Limb (tissue), 2 donors: ENCODE data around the gene GRID2.
"Not testable (repeated sequence)": the region's sequence is repeated elsewhere in the genome, so short reads cannot be mapped to it uniquely, and the experiment has no call there.

Experiments used
- DNase-seq, 2 donors: peaks; one replicate each; pipeline ENCODE4 v3.0.0-alpha.2; 2016; ENCODE audit errors: extremely low spot score in 2 of 2

GRID2 gene

DNA sequence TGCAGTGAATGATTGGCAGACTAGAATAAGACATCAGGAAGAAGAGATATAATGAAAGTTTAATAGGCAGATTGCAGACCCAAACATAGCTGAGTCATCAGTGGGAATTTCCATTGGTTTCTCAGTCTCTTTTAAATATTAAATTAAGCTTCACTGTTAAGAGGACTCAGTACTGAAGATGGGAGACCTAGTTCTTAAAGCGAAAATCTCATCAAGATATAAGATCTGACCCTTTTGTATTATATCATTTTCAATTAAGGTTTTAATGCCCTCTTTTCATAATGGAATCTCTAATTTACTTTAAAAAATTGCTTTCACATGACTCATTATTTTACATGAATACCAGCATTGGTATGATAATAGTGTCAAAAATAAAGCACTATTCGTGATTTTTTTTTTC, 1355.9 kb downstream of the GRID2 start:
- DNase-seq: no peak

DNA sequence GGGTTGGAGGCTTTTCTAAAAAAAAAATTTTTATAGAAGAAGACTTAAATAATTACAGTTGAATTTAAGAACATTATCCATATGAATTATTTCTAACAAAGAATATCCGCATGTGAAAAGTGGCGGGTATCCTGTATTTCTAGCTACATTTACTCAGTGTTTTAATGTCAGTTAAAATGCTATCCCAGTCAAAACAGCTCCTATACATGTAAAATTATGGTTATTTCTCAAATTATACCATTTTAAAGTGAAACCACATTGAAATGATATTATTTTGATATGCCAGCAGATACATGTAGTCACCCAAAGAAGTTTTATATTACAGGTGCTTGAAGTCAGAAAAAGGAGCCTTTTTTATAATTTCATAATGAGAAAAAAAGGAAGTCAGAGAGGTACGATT, 1356.3 kb downstream of the GRID2 start:
- no peak for DNase-seq

DNA sequence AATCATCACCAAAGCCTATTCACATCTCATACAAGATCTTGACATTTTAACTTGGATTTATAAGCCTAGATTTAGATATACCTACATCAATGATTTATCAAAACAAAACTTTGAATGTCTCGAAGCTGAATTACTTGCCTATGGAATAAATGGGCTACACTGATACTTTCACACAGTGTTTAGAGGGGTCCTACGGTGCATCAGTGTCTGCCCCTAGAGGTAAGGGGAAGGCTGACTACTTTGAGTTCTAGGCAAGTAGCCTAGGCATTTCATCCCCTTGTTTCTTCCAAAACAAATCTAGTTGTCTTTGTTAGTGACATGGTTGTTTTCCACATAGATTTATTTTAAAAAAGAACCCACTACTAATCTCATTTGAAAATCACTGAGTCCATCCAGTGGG, 1366.7 kb downstream of the GRID2 start:
- DNase-seq: no peak

DNA sequence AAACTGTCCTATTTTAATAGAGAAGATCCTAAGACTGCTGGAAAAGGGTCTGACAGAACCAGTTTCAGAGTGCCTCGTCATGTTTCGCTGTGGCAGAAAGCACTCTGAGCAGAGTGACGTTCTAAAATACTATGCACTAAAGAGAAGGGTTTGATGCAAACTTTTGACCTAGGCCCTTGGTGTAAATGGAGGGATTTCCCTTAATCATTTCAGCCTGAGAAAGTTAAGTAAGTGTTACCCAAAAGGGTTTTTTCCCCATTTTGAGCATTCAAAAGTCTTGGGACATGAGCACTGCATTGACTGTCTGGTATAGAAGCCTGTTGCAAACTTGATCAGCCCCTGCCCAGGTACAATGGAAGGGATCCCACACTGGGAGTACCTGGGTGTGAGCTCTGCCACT, 1367.3 kb downstream of the GRID2 start:
- no peak for DNase-seq

DNA sequence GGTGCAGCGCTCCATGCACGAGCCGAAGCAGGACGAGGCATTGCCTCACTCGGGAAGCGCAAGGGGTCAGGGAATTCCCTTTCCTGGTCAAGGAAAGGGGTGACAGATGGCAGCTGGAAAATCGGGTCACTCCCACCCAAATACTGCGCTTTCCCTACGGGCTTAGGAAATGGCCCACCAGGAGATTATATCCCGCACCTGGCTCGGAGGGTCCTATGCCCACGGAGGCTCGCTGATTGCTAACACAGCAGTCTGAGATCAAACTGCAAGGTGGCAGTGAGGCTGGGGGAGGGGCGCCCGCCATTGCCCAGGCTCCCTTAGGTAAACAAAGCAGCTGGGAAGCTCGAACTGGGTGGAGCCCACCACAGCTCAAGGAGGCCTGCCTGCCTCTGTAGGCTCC, 1373.2 kb downstream of the GRID2 start:
- DNase-seq: not testable (repeated sequence)

DNA sequence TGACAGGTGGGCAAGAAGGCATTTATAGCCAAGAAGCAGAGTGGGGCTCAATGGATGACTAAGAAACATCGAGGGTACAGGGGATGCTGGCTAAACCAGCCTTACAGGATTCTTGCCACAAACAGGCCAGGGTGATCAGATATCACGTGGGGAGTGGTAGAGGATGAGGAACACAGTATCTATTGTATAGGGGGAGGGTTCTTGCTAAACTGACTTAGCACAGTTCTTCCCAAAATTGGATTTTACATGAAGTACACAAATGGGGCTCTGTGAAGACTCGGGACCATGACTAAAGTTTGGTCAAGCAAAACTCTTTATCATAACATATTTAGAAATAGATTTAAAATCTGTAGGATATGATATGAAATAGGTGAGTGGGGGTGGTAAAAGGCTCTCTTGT, 1380.8 kb downstream of the GRID2 start:
- DNase-seq: no peak

DNA sequence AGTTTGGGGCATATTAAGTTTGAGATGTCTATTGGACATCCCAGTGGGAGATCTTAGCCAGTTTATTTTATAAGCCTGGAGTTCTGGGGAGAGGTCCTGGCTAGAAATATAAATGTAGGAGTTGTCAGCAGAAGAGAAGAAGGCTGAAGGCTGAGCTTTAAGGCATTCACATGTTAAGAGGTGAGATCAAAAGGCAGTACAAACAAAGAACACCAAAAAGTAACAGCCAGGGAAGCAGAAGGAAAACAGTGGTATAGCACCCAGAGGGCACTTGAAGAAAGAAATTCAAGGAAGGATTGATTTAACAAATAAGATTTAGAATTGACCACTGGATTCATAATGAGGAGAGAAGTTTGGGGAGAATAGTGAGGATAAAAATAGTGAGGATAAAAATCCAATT, 1383.5 kb downstream of the GRID2 start:
- no peak for DNase-seq

DNA sequence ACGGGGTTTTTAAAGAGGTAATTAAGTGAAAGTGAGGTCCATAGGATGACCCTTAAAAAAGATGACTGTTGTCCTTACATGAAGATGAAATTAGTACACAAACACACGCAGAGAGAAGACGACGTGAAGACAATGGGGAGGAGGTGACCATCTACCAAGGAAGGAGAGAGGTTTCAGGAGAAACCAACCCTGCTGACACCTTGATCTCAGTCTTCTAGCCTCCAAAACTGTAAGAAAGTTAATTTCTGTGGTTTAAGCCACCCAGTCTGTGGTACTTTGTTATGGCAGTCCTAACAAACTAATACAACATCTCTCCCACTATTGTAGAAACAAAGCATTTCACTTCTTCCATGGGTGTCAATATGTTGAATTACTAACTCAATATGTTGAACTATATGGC, 1385.2 kb downstream of the GRID2 start:
- DNase-seq: no peak

DNA sequence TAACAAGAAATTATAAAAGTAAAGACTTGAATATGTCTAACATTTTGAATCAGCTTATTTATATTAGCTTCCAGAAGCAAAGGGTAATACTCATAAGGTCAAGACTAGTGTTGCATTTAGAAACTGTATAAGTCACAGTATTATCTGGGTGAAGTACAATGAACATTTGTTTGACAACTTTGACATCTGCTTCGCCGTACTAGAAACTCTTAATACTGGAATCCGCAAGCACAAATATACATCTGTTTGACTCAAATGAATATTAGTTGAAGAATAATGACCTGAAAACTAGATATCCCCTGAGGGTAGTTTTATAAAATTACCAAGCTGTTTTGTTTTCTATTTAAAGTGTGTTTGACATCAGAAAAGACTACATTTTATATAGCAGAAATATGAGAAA, 1389.4 kb downstream of the GRID2 start:
- DNase-seq: no peak

DNA sequence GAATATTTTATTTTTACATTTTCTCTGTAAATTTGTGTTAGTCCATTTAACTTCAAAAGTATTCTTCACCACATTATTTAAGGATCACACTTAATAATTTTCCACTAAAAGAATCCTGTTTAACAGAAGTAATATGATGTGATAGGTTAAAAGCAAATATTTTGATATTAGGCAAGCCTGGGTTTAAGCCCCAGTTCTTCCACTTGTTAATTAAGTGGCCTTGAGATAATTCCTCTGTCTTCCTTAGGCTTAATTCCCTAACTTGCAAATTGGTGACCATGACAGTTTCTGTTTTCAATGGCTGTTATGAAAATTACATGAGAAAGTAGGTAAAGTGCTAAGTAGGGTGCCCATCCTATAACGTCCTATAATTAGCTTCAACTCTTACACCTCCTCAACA, 1394.9 kb downstream of the GRID2 start:
- no peak for DNase-seq

DNA sequence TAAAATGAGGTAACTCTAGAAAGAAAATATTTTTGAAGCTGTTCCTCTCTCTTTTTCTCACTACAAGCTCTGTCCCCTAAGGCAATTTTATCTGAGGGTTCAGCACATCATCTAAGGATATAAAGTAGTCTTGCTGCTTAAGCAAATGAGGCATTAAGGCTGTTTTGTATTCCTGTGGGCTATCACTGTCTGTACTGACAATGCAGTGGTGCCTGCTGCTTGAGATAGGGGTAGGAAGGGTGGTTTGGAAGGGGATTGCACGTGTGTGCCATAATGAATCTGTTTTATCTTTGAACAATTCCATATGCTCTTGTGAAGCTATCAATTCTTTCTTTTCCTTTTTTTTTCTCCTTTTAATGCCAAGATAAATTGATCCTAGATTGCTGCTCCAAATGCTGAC, 1396.8 kb downstream of the GRID2 start:
- DNase-seq: no peak

DNA sequence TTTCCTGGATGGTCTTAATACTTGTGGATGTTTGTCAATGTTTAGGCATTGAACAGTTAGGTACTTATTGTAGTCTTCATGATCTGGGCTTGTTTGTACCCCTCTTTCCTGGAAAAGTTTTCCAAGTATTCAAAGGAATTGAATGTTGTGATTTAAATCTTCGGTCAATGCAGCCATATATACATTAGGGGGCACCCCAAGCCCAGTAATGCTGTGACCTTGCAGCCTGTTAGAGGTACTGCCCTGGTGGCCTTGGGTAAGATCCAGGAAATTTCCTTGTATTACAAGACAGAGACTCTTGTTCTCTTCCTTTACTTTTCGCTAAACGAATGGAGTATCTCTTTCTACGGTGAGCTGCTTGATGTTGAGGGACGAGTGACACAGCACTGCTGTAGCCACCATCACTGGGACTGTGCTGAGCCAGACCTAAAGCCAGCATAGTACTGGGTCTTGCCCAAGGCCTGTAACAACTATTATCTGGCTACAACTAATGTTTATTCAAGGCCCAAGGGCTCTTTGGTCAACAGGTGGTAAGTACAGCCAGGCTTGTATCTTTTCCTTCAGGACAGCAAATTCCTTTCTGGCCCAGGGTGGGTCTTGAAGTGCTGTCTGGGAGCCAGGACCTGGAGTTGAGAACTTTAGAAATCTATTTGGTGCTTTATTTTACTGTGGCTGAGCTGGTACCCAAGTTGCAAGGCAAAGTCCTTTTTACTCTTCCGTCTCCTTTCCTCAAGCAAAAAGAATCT, 1406.5 kb downstream of the GRID2 start:
- no peak for DNase-seq

DNA sequence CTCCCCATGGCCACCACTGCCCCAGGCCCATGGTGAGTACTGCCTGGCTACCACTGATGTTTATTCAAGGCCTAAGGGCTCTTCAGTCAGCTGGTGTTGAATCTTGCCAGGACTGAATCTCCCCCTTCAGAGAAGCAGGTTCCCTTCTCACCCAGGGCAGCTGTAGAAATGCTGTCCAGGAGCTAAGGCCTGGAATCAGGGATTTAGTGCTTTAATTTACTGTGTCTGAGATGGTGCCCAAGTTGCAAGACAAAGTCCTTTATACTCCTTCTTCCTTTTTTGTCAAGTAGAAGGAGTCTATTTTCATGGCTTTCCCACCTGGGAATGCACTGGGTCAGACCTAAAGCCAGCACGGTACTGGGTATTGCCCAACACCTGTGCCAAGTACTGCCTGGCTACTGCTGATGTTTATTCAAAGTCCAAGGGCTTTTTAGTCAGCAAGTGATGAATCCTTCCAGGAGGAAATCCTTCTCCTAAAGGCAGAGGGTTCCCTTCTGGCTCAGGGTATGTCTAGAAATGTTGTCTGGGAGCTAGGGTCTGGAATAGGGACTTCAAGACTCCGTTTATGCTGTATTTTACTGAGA, 1407.2 kb downstream of the GRID2 start:
- no peak for DNase-seq

DNA sequence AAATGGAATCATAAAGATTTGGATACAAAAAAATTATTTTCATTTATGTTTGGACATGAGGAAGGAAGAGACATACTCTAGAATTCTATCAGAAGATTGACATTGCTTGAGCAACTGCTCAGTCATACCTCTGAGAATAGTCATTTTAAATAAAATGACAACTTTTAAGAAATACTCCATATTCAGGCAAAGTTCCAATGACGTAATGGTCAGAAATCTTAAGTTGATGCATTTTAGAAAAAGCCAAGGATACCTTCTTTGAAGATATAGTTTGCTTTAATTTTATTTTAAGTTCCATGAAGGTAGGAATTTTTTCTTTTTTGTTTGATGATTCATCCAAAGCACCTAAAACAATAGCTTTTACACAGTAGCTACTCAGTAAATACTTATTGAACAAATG, 1414.5 kb downstream of the GRID2 start:
- no peak for DNase-seq

DNA sequence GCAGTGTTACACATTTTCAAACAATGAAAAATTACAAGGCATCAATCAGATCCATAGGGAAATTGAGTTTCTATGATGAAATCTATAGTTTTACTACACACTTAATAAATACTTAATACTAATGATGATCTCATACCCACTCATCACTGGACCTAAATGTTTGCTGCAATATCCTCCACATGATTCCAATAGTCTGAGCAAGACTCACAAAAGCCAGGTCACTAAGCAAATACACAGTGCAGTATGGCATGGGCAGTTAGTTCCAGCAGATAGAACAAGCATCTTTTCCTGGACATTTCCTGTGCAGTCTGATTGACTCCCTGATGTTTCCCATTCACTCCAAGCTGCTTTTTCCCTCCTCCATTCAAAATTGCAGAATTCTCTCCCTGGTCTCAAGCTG, 1415.8 kb downstream of the GRID2 start:
- DNase-seq: no peak

DNA sequence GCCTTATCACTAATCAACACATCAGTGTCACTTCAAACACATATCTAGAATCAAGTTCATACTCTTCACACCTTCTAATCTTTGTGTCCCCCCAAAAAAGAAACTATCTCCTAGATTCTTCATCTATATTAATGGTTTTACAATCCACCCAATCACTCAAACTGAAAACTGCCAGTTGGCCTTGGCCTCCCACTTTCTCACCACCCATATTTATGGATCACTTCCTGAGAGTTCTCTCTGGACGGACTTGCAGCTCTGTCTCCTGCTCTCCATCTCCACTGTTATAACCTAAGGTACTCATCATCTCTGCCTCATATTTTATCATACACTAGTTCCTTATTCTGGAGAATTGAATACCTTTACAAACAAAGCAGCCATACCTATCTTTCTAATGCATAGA, 1418.7 kb downstream of the GRID2 start:
- DNase-seq: no peak

DNA sequence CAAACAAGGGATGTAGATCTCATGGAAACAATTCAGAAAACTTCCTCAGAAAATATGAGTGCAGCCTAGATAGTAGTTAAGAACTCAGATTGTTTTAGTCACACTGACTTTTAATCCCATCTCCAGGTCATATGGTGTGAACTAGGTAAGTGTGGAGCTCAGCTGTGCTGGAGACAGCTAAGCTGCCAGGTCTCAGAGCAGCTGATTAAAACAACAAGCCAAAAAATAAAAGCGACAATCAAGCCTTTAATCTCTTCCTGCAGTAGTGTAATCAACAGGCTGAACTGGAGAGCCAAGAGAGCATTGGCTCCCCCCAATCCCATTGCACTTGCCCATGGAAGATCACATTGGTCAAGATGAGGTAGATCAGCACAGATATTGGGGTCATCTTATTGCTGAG, 1426.5 kb downstream of the GRID2 start:
- no peak for DNase-seq

DNA sequence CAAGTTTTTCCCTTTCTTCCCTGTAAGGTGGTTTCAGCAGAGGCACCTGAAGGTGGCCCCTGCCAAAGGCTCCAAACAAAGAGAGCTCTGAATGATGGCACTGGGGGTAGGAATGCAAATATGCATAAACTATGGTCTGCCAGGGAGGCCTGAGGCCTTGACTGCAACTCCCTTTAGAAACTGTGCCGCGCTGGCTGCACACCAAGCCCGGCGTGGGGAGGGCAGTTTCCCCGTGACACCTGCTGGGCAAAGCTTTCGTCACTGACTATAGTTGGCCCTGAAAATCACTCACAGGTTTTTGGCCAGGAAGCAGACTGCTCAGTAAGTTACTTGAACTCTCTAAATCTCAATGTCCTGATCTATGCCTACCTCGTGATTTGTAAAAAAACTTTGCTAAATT, 1427.0 kb downstream of the GRID2 start:
- DNase-seq: no peak

DNA sequence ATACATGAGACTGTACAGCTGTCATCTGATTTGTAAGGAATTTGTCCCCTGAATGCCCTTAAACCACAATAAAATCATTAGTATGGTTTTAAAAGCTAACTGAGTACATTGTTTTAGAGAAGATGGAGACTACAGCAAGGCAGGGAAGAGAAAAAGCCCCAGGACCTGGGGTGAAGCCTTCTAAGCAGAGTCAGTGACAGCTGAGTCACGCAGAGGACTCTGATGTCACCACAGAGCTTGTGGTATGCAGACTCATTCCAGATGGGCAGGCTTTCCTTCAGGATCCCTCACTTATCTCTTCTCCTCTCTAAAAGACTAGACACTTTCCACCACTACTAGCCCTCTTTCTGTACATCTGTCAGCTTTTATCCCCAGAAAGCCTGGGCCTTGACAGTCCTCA, 1427.7 kb downstream of the GRID2 start:
- peak in 1 of 2 donors; percentile 23 for DNase-seq

DNA sequence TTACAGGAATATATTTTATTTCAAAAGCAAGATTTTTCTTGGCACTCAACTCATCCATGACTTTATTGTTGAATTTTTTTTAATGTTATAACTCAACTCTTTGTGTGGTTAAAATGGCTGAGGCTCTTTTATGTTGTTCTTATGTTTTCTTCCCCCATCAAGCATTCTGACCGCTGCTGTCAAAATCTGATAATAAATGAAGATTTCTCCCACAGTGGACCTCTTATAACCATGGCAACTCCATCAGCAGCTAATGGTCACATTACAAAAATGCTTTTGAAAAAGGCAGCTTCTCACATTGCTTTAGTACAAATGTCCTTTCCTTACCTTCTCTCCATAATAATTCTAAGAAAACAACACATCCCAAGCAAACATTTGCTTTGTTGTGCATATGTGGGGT, 1428.7 kb downstream of the GRID2 start:
- no peak for DNase-seq

DNA sequence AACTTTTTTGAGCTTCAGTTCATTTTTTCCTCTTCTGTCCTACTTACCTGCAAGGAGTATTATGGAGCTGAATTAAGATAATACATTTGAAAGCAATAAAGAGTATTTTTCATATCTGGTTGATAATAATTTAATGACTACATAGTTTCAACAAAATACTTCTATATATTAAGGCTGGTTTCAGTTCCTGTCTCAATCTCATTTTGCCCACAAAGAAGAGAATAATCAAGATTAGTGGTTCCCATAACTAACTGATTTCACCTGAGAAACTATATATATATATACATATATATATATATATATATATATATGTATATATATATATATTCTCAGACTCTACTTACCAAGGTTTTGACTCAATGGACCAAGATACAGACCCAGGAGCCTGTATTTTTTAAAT, 1437.1 kb downstream of the GRID2 start:
- no peak for DNase-seq

DNA sequence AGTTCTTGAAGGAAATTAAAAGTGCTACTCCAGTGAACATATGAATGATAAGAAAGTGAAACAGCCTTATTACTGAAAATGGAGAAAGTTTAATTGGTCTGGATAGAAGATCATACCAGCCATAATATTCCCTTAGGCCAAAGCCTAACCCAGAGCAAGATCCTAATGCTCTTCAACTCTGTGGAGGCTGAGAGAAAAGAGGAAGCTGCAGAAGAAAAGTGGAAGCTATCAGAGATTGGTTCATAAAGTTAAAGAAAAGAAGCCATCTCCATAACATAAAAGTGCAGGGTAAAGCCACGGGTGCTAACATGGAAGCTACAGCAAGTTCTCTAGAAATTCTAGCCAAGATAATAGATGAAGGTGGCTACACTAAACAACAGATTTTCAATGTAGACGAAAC, 1439.3 kb downstream of the GRID2 start:
- DNase-seq: no peak

DNA sequence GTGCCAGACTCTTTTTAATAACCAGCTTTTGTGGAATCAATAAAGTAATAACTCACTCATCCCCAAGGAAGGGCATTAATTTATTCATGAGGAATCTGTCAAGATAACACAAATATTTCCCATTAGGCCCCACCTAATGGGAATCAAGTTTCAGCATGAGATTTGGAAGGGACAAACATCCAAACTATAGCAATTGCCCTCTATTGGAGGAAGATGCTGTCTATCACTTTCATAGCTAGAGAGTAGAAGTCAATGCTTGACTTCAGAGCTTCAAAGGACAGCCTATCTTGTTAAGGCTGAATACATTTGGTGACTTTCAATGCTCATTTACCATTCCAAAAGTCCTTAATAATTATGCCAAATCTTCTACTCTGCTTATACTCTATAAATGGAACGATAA, 1439.9 kb downstream of the GRID2 start:
- no peak for DNase-seq

DNA sequence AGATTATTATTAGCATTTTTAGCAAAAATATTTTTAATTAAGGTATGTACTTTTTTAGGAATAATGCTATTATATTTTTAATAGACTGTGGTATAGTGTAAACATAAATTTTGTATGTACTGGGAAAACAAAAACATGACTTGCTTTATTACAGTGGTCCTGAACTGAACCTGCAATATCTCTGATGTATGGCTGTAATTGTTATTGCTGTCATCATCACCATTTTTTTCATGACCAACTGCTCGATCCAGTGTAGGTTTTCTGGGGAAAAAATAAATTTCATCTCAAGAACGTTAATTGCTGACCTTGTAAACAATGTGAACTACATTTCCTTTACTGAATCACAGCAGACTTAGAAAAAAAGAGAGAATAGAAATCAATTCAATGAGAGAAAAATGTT, 1441.2 kb downstream of the GRID2 start:
- no peak for DNase-seq
